SHP77 treated with DMSO at 0.1 percent for 48 hours (cell line): ENCODE results near the gene PTPRD.
"Not testable (repeated sequence)": the region's sequence is repeated elsewhere in the genome, so short reads cannot be mapped to it uniquely, and the experiment has no call there.

Experiments
- DNase-seq: peaks from one replicate; lab custom pipeline; 2025; lab: John Stamatoyannopoulos, UW

PTPRD gene

GRCh38 chr9:9142001-9142400 lies 1470.8 kb downstream of the PTPRD start:
- peak; percentile 44 for DNase-seq

DNA sequence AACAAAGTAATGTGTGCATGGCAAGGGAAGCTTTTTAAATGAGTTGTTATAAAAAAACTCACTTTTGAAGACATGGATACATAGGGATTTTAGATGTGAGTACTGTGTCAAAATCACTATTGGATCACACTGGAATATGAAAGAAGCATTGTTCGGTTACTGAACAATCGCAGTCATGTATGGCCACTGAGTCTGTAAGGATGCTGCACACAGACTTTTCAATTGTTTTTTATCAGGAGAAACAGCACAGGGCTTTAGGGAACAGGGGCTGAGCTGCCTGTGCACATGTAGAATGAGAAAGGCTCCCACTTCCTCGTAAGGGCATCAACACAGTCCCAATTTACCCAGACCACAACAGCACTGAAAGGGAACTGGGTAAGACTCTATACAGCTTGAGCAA lies 1479.3 kb downstream of the PTPRD start:
- DNase-seq, result no peak

DNA sequence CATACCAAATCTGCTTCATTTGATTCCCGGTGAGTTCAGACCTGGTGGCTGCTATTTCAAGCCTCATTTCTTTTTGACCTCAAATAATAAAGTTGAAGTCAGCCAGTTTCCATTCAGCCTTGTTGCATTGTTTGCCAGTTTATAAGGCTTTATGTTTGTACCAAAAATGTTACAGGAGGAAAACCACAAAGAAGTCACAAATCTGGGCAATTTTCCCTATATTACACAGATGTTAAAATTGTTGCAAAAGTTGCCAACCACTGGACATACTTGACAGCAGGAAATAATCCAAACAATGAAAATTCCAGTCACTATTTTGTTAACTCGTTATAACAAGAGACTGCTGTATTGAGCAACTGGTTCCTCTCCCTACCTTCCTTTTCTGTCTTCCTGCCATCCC lies 1488.2 kb downstream of the PTPRD start:
- no peak for DNase-seq

GRCh38 chr9:9122230-9122875 lies 1490.4 kb downstream of the PTPRD start:
- no peak for DNase-seq

DNA sequence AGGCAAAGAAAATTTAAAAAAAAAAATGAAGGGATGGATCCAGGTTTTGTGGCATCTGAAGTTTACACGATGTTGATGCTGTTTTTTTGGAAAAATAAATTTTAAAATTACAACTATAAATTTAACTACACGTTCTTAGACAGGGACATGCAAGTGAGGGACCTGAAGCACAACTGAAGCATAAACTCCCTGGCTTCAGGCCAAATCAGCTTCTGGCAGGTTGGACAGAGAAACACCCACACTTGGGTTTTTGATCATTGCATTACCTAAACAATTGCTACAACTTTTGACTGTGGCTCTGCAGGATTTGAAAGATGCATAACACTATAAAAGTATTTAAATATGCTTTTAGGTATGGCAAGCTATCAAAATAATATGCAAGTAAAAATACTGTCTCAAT lies 1494.9 kb downstream of the PTPRD start:
- no peak for DNase-seq

DNA sequence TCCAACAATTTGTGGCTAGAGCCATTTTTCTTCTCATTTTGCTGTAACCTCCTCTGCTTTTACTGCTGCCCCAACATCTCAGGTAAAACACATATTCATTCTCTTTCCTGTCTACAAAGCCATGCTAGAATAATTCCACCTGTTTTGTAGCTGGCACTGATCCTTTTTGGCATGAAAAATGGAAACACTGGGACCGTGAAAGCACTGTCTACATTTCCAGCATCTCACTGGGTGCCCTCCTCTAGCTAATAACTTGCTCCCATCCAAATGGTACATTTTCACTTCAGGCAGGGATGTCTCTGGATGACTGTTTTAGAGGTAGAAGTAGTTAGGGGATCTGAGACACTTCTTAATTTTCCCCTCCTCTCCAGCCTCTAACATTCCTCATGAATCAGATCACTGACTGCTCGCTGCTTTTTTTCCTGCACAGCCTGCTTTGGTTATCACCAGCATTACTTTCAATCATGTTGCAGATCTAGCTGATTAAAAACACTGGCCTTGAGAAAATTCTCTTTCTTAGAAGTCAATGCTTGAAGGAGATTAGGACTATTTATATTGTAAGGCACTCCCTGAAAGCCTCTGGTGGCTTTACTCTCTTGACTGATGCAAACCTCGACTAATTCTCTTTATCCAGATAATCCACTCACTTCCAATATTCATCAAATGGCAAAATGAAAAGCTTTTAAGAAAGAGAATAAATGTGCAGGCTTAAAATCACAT lies 1500.6 kb downstream of the PTPRD start:
- DNase-seq, result no peak

GRCh38 chr9:9108641-9109040 lies 1504.2 kb downstream of the PTPRD start:
- DNase-seq, result no peak

DNA sequence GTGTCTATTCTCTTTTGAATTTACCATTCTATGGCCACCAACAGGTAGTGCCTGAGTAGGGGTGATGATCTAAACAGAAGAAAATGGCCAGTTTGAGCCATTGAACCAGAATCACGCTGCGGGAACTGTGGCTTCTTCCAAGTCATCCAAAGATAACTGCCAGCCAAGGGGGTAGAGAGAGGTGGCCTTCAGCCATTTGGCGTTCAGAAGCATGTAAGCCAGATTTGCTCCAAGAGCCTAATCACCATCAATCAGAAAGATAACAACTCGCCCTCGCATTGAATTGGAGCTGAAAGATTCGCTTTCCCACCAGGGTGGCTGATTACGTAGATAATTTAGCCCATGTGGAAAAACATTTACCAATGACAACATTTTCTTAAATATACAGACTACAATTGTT lies 1510.5 kb downstream of the PTPRD start:
- no peak for DNase-seq

GRCh38 chr9:9100070-9100469 lies 1512.7 kb downstream of the PTPRD start:
- no peak for DNase-seq

DNA sequence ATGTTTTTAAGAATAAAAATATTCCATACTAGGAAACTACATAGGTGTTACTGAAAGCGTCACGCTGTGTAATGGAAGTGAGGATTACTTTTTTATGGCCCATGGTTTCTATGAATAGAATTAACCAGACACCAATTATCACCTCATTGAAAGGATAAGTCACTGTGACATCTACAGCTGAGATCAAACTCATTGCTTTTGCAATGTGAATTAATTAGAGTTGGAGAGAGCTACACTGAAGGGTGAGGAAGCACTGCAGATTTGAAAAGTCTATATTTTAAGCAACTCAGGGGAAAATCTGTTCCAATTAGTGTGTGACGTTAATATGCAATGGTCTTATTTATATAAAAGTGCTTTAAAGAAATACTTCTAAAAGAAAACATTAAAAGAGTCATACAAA lies 1513.2 kb downstream of the PTPRD start:
- no peak for DNase-seq

DNA sequence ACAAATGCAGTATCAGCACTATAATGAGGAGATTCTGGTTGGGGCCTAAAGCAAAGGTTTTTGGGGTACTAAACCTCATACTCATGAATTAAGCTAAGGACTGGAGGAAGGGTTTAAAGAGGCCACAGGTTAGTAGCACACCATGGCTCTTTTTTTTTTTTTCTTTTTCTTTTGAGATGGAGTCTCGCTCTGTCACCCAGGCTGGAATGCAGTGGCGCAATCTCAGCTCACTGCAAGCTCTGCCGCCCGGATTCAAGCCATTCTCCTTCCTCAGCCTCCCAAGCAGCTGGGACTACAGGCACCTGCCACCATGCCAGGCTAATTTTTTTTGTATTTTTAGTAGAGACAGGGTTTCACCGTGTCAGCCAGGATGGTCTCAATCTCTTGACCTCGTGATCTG lies 1515.5 kb downstream of the PTPRD start:
- DNase-seq, result not testable (repeated sequence)

DNA sequence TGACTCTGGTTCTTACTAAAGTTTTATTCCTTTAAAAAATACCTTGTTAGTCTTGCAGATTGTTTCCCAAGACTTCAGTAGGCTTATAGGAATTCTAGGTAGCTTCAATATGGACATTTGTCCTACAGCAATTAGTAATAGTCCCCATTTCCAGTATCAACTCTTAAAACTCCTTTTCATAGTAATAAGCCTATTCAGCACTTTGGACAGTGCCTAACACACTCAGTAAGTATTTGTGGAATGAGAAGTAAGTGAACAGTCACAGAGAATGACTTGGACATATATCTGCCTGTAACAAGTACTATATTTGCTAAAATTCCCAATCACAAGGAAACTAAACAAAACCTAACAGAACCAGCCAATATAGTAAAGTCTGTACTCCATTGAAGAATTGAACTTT lies 1521.4 kb downstream of the PTPRD start:
- no peak for DNase-seq

GRCh38 chr9:9079473-9079872 lies 1533.3 kb downstream of the PTPRD start:
- no peak for DNase-seq

- no peak for DNase-seq
Observed at GRCh38 chr9:9078301-9078700, 1534.5 kb downstream of the PTPRD start.

DNA sequence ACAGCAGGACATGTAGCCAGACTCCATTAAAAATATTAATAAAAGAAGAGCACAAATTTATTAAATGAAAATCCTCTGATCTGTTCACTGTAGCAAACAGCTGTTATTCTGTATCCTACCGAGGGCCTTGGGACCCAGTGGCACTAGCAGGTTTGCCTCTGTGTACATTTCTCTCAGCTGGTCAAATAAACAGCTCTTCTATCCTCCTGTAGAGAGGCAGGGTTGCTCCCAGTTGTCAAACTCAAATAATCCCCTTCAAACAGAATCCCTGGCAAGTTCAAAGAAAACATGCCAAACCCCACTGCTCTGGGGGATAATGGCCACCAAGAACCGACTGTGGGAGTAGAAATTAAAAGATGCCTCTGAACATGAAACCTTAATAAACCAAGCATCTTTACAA lies 1551.2 kb downstream of the PTPRD start:
- DNase-seq, result peak; percentile 43

DNA sequence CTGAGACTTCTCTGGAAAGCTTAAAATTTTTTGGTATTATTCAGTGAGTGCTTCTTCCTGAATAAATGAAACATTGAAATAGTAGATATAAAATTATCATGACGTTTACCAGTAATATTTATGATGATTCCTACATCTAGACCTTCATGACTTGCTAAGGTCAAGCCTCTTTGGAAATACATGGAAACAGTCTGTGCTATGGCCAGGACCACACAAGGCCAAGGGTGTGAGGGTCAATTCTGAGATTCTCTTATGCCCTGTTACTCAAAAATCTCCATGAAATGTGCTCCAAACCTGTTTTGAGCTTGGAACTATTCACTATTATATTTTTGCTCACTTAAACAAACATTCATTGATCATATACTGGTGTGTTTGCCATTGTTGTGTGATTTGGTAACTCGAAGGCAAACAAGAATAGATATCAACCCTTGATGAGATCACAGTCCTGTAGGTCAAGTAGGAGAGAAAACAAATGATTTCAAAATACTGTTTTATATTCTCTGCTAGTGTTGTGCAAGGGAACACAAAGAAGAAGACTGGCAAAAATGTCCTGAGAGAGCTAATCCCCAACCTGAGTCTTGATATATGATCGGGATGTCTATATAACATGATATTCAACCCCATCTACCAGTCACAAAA lies 1558.3 kb downstream of the PTPRD start:
- peak; percentile 22 for DNase-seq

GRCh38 chr9:9045572-9045971 lies 1567.2 kb downstream of the PTPRD start:
- DNase-seq, result no peak

- DNase-seq, result no peak
Observed at GRCh38 chr9:9045072-9045471, 1567.7 kb downstream of the PTPRD start.

GRCh38 chr9:9043788-9044187 lies 1569.0 kb downstream of the PTPRD start:
- DNase-seq, result not testable (repeated sequence)

- DNase-seq, result no peak
Observed at GRCh38 chr9:9041756-9042155, 1571.0 kb downstream of the PTPRD start.

DNA sequence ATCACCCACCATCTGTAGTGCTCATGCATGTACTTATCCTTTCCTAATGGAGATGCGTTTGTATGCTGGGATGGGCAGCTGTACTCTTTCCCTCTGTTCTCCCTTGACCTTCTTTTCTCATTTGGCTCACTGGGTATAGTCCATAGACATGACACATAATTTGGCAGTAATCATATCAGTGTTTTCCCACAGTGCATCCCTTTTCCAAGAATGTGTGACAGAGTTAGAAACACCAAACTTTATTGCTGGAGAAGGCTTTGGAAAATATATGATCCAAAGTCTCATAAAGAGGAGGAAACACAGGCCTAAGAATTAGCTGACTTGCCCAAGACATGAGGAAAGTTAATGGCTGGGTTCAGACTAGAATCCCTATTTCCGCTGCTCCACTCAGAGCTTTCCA lies 1579.8 kb downstream of the PTPRD start:
- DNase-seq, result no peak

DNA sequence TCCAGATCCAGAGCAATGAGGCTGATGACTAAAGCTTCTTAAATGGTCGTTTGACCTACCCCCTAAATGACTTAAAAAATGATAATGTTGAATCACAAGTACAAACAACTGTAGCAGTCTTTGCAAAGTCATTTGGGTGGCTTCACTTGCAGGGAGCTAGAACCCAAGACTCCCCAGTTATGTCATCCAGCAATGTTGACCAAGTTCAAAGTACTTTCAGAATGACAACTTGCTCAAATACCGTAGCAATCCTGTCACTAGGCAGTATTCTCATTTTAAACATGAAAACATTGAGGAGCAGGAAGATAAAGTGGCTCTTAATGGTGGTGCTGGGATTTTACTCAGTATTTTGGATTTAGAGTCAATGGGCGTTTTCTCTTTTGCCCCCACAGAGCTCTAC lies 1596.2 kb downstream of the PTPRD start:
- no peak for DNase-seq

DNA sequence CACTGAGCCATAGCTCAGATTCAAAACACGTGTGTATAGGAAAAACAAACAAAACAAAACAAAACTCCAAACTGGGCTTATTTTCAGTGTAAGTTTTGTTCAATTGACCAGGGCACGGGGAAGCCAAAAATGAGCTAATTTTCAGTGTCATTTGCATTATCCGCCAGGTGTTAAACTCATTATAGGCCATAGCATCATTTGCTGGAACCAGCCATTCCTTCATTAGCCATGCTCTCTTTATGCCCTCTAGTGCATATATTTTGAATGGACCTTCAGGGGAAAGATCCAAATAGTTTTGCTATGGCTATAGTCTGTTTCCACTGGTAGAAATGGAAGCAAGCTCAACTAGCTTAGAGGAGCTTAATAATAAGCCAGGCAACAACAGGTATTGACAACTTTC lies 1608.0 kb downstream of the PTPRD start:
- no peak for DNase-seq
